ENCODE results near the gene ABCD3. TPM values are rescaled to one million over a fixed set of nuclear protein-coding genes. Genes with fewer than 3 reads are reported as not detected.

Gene ABCD3
- total RNA-seq, 1 experiment from 2014 or later: 48.8 TPM

- ATAC-seq: no peak
- Histone ChIP-seq H3K27ac (ENCODE audit: low read depth, low read length) (no peak overlapping the region), H3K27me3 (ENCODE audit: insufficient read depth, low read length) (no peaks in the 10 kb centered on the region), H3K4me1 (ENCODE audit: control insufficient read depth in 1 of 2, insufficient read depth in 2 of 2, low read length in 2 of 2) (no peaks in the 10 kb centered on the region), H3K4me2 (ENCODE audit: low read length) (no peak overlapping the region), H4K20me1 (ENCODE audit: insufficient read depth) (no peaks in the 10 kb centered on the region), H3K9me3 (ENCODE audit: control insufficient read depth in 1 of 2, insufficient read depth in 1 of 2, low read depth in 1 of 2, low read length in 2 of 2) (peaks cover 0 to 4% of the 10 kb centered on the region in 2 experiments; a peak in 1 of 4 replicates), H3K9me2 (ENCODE audit: insufficient read depth) (no peaks in the 10 kb centered on the region), H3K4me3 (replicated peaks in 1 of 2; ENCODE audit: low read depth in 1 of 2, low read length in 2 of 2) (no peak overlapping the region), H2AFZ (ENCODE audit: low read depth, low read length, poor library complexity, severe bottlenecking) (no peak overlapping the region), H3K36me3 (ENCODE audit: control insufficient read depth in 1 of 2, insufficient read depth in 2 of 2, low read length in 2 of 2) (no peaks in the 10 kb centered on the region), H3K9ac (ENCODE audit: low read length) (no peak overlapping the region), H3K79me2 (ENCODE audit: insufficient read depth, low read length) (peaks cover 92% of the 10 kb centered on the region)
- ChIA-PET POLR2A (no interaction called here), CTCF (no interaction called here), RAD21 (ENCODE audit: low non-redundant PET in 1 of 2, low total read pairs in 2 of 2, uncharacterized antibody in 2 of 2, unreplicated experiment in 2 of 2) (no interaction called here)
- TF ChIP-seq FOSL1 (IDR thresholded peaks at IDR 0.05; ENCODE audit: low read depth): no peak
- TF ChIP-seq ZBTB33 (IDR thresholded peaks at IDR 0.05; ENCODE audit: extremely low read depth, insufficient replicate concordance, low read length): no peak
- no peak for TF ChIP-seq MAX (IDR thresholded peaks at IDR 0.05)
- TF ChIP-seq ELF1 (IDR thresholded peaks at IDR 0.05; ENCODE audit: borderline replicate concordance, low read depth): no peak
- no peak for TF ChIP-seq ATF3 (IDR thresholded peaks at IDR 0.05)
- TF ChIP-seq EGR1 (IDR thresholded peaks at IDR 0.05; ENCODE audit: low read depth): no peak
- no peak for TF ChIP-seq TCF7L2 (IDR thresholded peaks at IDR 0.05; ENCODE audit: borderline replicate concordance, extremely low read depth, insufficient read depth, insufficient read length)
- TF ChIP-seq REST (IDR thresholded peaks at IDR 0.05; ENCODE audit: low read depth): no peak
- no peak for TF ChIP-seq RAD21 (IDR thresholded peaks at IDR 0.05; ENCODE audit: low read depth)
- TF ChIP-seq POLR2AphosphoS5 (IDR thresholded peaks at IDR 0.05; ENCODE audit: low read depth, low read length): no peak
- no peak for TF ChIP-seq SP1 (IDR thresholded peaks at IDR 0.05; ENCODE audit: low read depth)
- no peak for TF ChIP-seq ZFX (IDR thresholded peaks at IDR 0.05)
- TF ChIP-seq CEBPB (IDR thresholded peaks at IDR 0.05; ENCODE audit: low read depth): no peak
- no peak for TF ChIP-seq EZH2phosphoT487 (IDR thresholded peaks at IDR 0.05; ENCODE audit: borderline replicate concordance)
- TF ChIP-seq CTCF (IDR thresholded peaks at IDR 0.05 in 2 of 3, conservative IDR thresholded peaks at IDR 0.05 in 1 of 3; ENCODE audit: borderline replicate concordance in 1 of 3, insufficient read depth in 1 of 3, low read depth in 2 of 3, low read length in 2 of 3): no peak
- DNase-seq (ENCODE audit: low read depth, low spot score): no peak
- BruUV-seq (replicated peaks): no TSS peak
- intact Hi-C loops (cut with micrococcal nuclease): no loop called here
Observed at GRCh38 chr1:94438692-94439276, 20.6 kb downstream of the ABCD3 start.
